MCF 10A (cell line): ENCODE results near the gene SH2D1A. TPM values are rescaled to one million over a fixed set of nuclear protein-coding genes. Genes with fewer than 3 reads are reported as not detected.

Experiments used
- BruUV-seq: library from RNA; stranded (reverse); fragments of 400-500 nt; replicated peaks from 2 replicates; lab custom pipeline; 2021; lab: Mats Ljungman, UMichigan
- CTCF ChIA-PET: fragments of 300-600 bp; sonication (Branson Sonifier 250); formaldehyde crosslinking; extraction: SDS; loops from one replicate; lab custom pipeline; 2021; ENCODE audit warnings: antibody characterized with exemption, inconsistent platforms; lab: Yijun Ruan, JAX
- POLR2A ChIA-PET: fragments of 300-600, 350-650 bp; sonication (Branson Sonifier 250); formaldehyde crosslinking; extraction: SDS; loops from one replicate; lab custom pipeline; 2020; ENCODE audit warnings: antibody characterized with exemption, inconsistent platforms; lab: Yijun Ruan, JAX
- DNase-seq: peaks from one replicate; pipeline ENCODE4 v3.0.0-alpha.2; 2018; ENCODE audit not compliant: unreplicated experiment
- H3K27ac Mint-ChIP-seq: one replicate; pipeline ENCODE4 v1.8.0; 2022; ENCODE audit warnings: mild to moderate bottlenecking, low read depth, mixed read lengths; ENCODE audit not compliant: unreplicated experiment
- H3K27me3 Mint-ChIP-seq: one replicate; pipeline ENCODE4 v1.8.0; 2022; ENCODE audit warnings: mixed read lengths; ENCODE audit not compliant: insufficient read depth, unreplicated experiment
- H3K36me3 Mint-ChIP-seq: one replicate; pipeline ENCODE4 v1.8.0; 2022; ENCODE audit warnings: mild to moderate bottlenecking, moderate library complexity, mixed read lengths; ENCODE audit not compliant: insufficient read depth, unreplicated experiment
- H3K4me1 Mint-ChIP-seq: one replicate; pipeline ENCODE4 v1.8.0; 2022; ENCODE audit warnings: mixed read lengths; ENCODE audit not compliant: insufficient read depth, unreplicated experiment
- H3K4me3 Mint-ChIP-seq: one replicate; pipeline ENCODE4 v1.8.0; 2022; ENCODE audit warnings: mild to moderate bottlenecking, moderate library complexity, mixed read lengths; ENCODE audit not compliant: unreplicated experiment
- H3K9me3 Mint-ChIP-seq: one replicate; pipeline ENCODE4 v1.8.0; 2022; ENCODE audit warnings: mixed read lengths; ENCODE audit not compliant: unreplicated experiment
- intact Hi-C: fragments of 100-400 bp; cut with micrococcal nuclease; formaldehyde crosslinking; loops from 2 replicates; pipeline ENCODE4 v1.14.1; 2022
- total RNA-seq: library from RNA; stranded (reverse); gene quantifications from 2 replicates; pipeline ENCODE4 v1.2.3, GENCODE V29; 2022
- TF ChIP-seq, protein P1 (sequence below): fragments of 200-600 bp; IDR thresholded peaks from one replicate; pipeline ENCODE4 v1.8.0; 2022; ENCODE audit warnings: antibody characterized with exemption, mild to moderate bottlenecking; ENCODE audit not compliant: unreplicated experiment

SH2D1A gene
- total RNA-seq, 1 experiment from 2014 or later: not detected

DNA sequence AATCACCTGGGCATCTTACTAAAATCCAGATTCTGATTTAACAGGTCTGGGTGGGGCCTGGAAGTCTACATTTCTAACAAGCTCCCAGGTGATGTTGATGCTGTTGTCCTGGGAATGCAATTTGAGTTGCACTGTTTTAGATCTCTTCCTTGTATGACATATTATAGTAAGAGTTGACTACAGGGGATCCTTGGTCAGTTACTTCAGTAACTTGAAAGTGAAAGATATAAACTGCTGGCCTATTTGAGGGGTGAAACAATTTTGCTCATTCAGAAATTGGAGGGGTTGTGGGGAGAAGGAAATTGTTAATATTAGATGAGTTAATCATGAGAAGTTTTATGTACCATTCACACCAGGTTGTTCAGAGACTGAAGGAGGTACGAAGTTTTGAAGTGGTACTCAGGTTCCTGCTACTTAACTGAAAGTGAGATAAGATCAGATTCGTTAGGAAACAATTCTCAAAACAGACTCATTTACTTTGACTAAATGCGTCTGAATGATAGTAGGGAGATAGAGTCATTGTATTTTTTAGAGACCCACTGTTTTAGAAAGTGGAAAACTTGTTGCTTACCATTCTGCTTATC is 12.5 kb downstream of the SH2D1A start:
- no peak overlapping the region for H3K4me3 Mint-ChIP-seq
- no TSS peak for BruUV-seq
- no peaks in the 10 kb centered on the region for H3K27me3 Mint-ChIP-seq
- no peaks in the 10 kb centered on the region for H3K36me3 Mint-ChIP-seq
- no peak for DNase-seq
- POLR2A ChIA-PET: no interaction called here
- intact Hi-C loops: no loop called here
- TF ChIP-seq, protein P1, sequence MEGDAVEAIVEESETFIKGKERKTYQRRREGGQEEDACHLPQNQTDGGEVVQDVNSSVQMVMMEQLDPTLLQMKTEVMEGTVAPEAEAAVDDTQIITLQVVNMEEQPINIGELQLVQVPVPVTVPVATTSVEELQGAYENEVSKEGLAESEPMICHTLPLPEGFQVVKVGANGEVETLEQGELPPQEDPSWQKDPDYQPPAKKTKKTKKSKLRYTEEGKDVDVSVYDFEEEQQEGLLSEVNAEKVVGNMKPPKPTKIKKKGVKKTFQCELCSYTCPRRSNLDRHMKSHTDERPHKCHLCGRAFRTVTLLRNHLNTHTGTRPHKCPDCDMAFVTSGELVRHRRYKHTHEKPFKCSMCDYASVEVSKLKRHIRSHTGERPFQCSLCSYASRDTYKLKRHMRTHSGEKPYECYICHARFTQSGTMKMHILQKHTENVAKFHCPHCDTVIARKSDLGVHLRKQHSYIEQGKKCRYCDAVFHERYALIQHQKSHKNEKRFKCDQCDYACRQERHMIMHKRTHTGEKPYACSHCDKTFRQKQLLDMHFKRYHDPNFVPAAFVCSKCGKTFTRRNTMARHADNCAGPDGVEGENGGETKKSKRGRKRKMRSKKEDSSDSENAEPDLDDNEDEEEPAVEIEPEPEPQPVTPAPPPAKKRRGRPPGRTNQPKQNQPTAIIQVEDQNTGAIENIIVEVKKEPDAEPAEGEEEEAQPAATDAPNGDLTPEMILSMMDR: no peak
- CTCF ChIA-PET: interaction anchor here (0.6 kb wide), 2 partner anchors 79 to 474 kb away, joined by 3 to 4 read pairs; no protein-coding TSS in a partner anchor
- H3K27ac Mint-ChIP-seq: no peak overlapping the region
- H3K9me3 Mint-ChIP-seq: no peaks in the 10 kb centered on the region
- peaks cover 5% of the 10 kb centered on the region for H3K4me1 Mint-ChIP-seq

DNA sequence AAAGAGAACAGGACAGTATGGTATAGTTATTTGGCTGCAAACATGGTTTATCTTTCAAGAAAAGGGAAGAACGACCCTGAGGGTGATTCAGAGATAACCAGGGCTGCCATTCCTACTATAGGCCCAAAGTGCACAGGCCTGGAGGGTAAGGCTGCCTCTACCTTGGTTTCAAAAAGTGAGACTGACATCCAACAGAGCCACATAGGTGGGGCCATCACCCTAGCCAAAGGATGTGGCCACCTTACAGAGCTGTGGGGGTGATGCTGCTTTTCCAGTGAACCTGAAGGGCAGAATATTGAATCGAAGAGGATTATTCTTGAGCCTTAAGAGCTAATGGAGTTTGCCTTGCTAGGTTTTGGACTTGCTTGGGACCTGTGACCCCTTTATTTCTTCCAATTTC is 15.7 kb downstream of the SH2D1A start:
- DNase-seq: no peak
- H3K9me3 Mint-ChIP-seq: no peaks in the 10 kb centered on the region
- H3K36me3 Mint-ChIP-seq: no peaks in the 10 kb centered on the region
- H3K27ac Mint-ChIP-seq: no peak overlapping the region
- H3K4me3 Mint-ChIP-seq: no peak overlapping the region
- peaks cover 5% of the 10 kb centered on the region for H3K4me1 Mint-ChIP-seq
- intact Hi-C loops: no loop called here
- CTCF ChIA-PET: no interaction called here
- POLR2A ChIA-PET: interaction anchor here (0.7 kb wide), 1 partner anchor 950 kb away, joined by 3 read pairs; no protein-coding TSS in a partner anchor
- TF ChIP-seq, protein P1: no peak
- no peaks in the 10 kb centered on the region for H3K27me3 Mint-ChIP-seq
- no TSS peak for BruUV-seq

GRCh38 chrX:124362761-124363160 is 16.4 kb downstream of the SH2D1A start:
- Mint-ChIP-seq H3K27me3 (no peaks in the 10 kb centered on the region), H3K4me3 (no peak overlapping the region), H3K9me3 (no peaks in the 10 kb centered on the region), H3K27ac (no peak overlapping the region), H3K4me1 (peaks cover 5% of the 10 kb centered on the region), H3K36me3 (no peaks in the 10 kb centered on the region)
- intact Hi-C loops: no loop called here
- ChIA-PET CTCF (no interaction called here), POLR2A (no interaction called here)
- no TSS peak for BruUV-seq
- DNase-seq: no peak
- TF ChIP-seq, protein P1: no peak

GRCh38 chrX:124369722-124370121 is 23.4 kb downstream of the SH2D1A start:
- intact Hi-C loops: no loop called here
- POLR2A ChIA-PET: interaction anchor here (0.6 kb wide), 1 partner anchor 328 kb away, joined by 4 read pairs; no protein-coding TSS in a partner anchor
- Mint-ChIP-seq H3K27ac (no peak overlapping the region), H3K27me3 (peaks cover 13% of the 10 kb centered on the region), H3K9me3 (no peaks in the 10 kb centered on the region), H3K4me1 (no peaks in the 10 kb centered on the region), H3K36me3 (no peaks in the 10 kb centered on the region), H3K4me3 (no peak overlapping the region)
- TF ChIP-seq, protein P1: no peak
- no peak for DNase-seq
- no TSS peak for BruUV-seq
- CTCF ChIA-PET: interaction anchor here (1.2 kb wide), 1 partner anchor 19 kb away, joined by 4 read pairs; no protein-coding TSS in a partner anchor
